MM.1S (cell line): Measurements from ENCODE around the gene LYZL4.

Experiments
- EZH2 ChIP-seq: fragments of 300-600 bp; sonication (generic); optimal IDR thresholded peaks from 2 replicates; pipeline ENCODE3; 2017; ENCODE audit warnings: low read depth, mild to moderate bottlenecking, antibody characterized with exemption, low read length, mixed read lengths
- EZH2phosphoT487 ChIP-seq: fragments of 300-600 bp; sonication (generic); IDR thresholded peaks from 2 replicates; pipeline ENCODE4 v1.6.1; 2018; ENCODE audit warnings: antibody characterized with exemption, low read length
- TF ChIP-seq, protein P1 (sequence below): fragments of 300-600 bp; sonication (generic); IDR thresholded peaks from 2 replicates; pipeline ENCODE4 v1.5.1; 2016; ENCODE audit warnings: antibody characterized with exemption, low read length, mixed read lengths

DNA sequence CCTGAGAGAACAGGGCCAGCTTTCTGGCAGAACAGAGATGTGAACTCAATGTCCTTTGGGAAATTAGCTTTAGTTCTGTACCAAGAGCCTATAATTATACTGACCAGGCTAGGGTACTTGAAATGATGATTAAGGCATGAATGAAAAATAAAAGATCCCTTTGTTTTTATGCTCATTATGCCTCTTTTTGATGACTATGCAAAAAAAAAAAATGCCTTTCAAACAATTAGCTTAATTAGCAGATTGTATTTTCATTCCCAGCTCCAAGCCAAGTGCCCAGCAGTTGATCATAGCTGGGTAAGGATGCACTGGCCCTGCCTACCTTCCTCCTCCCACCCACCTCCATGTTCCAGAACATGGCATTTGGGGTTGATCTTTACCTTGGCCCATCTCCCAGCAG, 56.8 kb downstream of the LYZL4 start:
- TF ChIP-seq, protein P1, sequence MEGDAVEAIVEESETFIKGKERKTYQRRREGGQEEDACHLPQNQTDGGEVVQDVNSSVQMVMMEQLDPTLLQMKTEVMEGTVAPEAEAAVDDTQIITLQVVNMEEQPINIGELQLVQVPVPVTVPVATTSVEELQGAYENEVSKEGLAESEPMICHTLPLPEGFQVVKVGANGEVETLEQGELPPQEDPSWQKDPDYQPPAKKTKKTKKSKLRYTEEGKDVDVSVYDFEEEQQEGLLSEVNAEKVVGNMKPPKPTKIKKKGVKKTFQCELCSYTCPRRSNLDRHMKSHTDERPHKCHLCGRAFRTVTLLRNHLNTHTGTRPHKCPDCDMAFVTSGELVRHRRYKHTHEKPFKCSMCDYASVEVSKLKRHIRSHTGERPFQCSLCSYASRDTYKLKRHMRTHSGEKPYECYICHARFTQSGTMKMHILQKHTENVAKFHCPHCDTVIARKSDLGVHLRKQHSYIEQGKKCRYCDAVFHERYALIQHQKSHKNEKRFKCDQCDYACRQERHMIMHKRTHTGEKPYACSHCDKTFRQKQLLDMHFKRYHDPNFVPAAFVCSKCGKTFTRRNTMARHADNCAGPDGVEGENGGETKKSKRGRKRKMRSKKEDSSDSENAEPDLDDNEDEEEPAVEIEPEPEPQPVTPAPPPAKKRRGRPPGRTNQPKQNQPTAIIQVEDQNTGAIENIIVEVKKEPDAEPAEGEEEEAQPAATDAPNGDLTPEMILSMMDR: no peak
- no peak for TF ChIP-seq EZH2
- no peak for TF ChIP-seq EZH2phosphoT487
